Measurements from ENCODE around the gene TMEM167A. TPM values are rescaled to one million over a fixed set of nuclear protein-coding genes. Genes with fewer than 3 reads are reported as not detected.
A peak's percentile ranks its signal among the peaks of the same experiment; 100 is the strongest.

Gene TMEM167A
- total RNA-seq, 1 experiment from 2014 or later: 108 TPM

DNA sequence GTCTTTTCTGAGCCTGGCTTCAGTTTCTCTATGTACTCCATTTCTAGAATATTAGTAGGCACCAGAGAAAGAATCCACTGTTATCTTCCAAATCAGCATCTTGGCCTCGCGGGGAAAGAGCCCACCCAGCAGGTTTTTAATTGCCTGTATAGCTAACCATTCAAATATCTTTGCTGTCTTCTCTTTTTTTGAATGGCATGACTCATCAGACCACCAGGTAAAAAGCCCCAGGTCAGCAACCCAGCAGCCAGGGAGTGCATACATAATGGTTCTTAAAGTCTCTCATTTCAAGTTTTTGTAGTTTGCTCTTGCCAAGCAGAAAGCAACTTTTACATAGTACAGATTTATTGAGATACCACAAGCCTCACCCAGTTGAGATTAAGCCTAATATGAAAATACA, 50.7 kb downstream of the TMEM167A start:
- no peaks in the 10 kb centered on the region for H3K9me2 ChIP-seq (ENCODE audit: insufficient read depth)
- RAD21 ChIA-PET (ENCODE audit: low non-redundant PET in 1 of 2, low total read pairs in 2 of 2, uncharacterized antibody in 2 of 2, unreplicated experiment in 2 of 2): no interaction called here
- H4K20me1 ChIP-seq (ENCODE audit: insufficient read depth): no peaks in the 10 kb centered on the region
- no peaks in the 10 kb centered on the region for H3K27me3 ChIP-seq (ENCODE audit: insufficient read depth, low read length)
- TF ChIP-seq JUND (IDR thresholded peaks at IDR 0.05): no peak
- no peak for TF ChIP-seq EZH2phosphoT487 (IDR thresholded peaks at IDR 0.05; ENCODE audit: borderline replicate concordance)
- no peak for TF ChIP-seq SRF (IDR thresholded peaks at IDR 0.05; ENCODE audit: low read depth)
- TF ChIP-seq ZNF274 (IDR thresholded peaks at IDR 0.05; ENCODE audit: low read depth, low read length): no peak
- TF ChIP-seq, protein P1, sequence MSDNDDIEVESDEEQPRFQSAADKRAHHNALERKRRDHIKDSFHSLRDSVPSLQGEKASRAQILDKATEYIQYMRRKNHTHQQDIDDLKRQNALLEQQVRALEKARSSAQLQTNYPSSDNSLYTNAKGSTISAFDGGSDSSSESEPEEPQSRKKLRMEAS (IDR thresholded peaks at IDR 0.05): no peak
- no peak for TF ChIP-seq SP1 (IDR thresholded peaks at IDR 0.05; ENCODE audit: low read depth)
- no peak for TF ChIP-seq EGR1 (IDR thresholded peaks at IDR 0.05; ENCODE audit: low read depth)
- no peak for TF ChIP-seq YY1 (IDR thresholded peaks at IDR 0.05; ENCODE audit: extremely low read depth, insufficient replicate concordance, low read depth, low read length)
- TF ChIP-seq POLR2AphosphoS5 (IDR thresholded peaks at IDR 0.05; ENCODE audit: low read depth, low read length): no peak
- TF ChIP-seq TCF7L2 (IDR thresholded peaks at IDR 0.05; ENCODE audit: borderline replicate concordance, extremely low read depth, insufficient read depth, insufficient read length): no peak
- no peak for TF ChIP-seq FOSL1 (IDR thresholded peaks at IDR 0.05; ENCODE audit: low read depth)
- H3K27ac ChIP-seq (ENCODE audit: low read depth, low read length): no peak overlapping the region
- intact Hi-C loops (cut with micrococcal nuclease): no loop called here
- POLR2A ChIA-PET: no interaction called here
- BruUV-seq (replicated peaks): no TSS peak
- H3K4me2 ChIP-seq (ENCODE audit: low read length): peak overlapping the region; percentile 56
- H3K4me1 ChIP-seq (ENCODE audit: control insufficient read depth in 1 of 2, insufficient read depth in 2 of 2, low read length in 2 of 2): peaks cover 2 to 27% of the 10 kb centered on the region in 2 experiments; a peak in 3 of 4 replicates
- H3K4me3 ChIP-seq (replicated peaks in 1 of 2; ENCODE audit: low read depth in 1 of 2, low read length in 2 of 2): peak overlapping the region in 1 of 2 experiments; percentile 19; a peak in 1 of 4 replicates
- ATAC-seq (peak; percentile 33), DNase-seq (ENCODE audit: low read depth, low spot score) (no peak)
- no peak overlapping the region for H3K9ac ChIP-seq (ENCODE audit: low read length)
- no peaks in the 10 kb centered on the region for H3K79me2 ChIP-seq (ENCODE audit: insufficient read depth, low read length)
- CTCF ChIA-PET: no interaction called here
- H2AFZ ChIP-seq (ENCODE audit: low read depth, low read length, poor library complexity, severe bottlenecking): peak overlapping the region; percentile 63
- no peaks in the 10 kb centered on the region for H3K9me3 ChIP-seq (ENCODE audit: control insufficient read depth in 1 of 2, insufficient read depth in 1 of 2, low read depth in 1 of 2, low read length in 2 of 2)
- H3K36me3 ChIP-seq (ENCODE audit: control insufficient read depth in 1 of 2, insufficient read depth in 2 of 2, low read length in 2 of 2): no peaks in the 10 kb centered on the region
